A549 treated with GW870086 at 1 μM for 4 hours (cell line): Measurements from ENCODE around the gene OR2B3. TPM values are rescaled to one million over a fixed set of nuclear protein-coding genes. Genes with fewer than 3 reads are reported as not detected.

Experiments
- total RNA-seq: library from RNA; stranded (reverse); fragments of 200-300 nt; extraction: Qiagen RNA extraction; gene quantifications from 5 replicates; pipeline ENCODE4 v1.2.3, GENCODE V29; 2022; ENCODE audit warnings: low read depth

OR2B3 gene, protein sequence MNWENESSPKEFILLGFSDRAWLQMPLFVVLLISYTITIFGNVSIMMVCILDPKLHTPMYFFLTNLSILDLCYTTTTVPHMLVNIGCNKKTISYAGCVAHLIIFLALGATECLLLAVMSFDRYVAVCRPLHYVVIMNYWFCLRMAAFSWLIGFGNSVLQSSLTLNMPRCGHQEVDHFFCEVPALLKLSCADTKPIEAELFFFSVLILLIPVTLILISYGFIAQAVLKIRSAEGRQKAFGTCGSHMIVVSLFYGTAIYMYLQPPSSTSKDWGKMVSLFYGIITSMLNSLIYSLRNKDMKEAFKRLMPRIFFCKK
- not detected in 5 replicates for total RNA-seq

DNA sequence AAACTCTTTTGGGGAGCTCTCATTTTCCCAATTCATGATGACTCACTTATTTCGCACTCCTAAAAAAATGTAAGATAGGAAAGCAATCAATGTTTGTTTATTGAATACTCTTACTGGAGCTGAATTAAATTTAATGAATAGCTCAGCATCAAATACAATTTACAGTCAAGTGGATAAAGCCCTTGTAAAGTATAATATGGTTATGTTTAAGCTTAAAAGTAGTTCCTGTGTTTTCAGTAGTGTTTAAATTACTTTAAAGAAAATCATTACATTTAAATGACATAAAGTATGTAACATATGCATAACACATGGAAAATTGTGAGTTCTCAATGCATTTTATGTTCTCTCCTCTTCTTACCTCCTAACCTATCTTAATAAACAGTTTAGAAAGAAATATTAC is at the start of gene OR2B3:
OR2B3 (minus strand) TSS at position 101 of the 400 bp plus-strand sequence; CDS start at position 36, 65 bp downstream.

DNA sequence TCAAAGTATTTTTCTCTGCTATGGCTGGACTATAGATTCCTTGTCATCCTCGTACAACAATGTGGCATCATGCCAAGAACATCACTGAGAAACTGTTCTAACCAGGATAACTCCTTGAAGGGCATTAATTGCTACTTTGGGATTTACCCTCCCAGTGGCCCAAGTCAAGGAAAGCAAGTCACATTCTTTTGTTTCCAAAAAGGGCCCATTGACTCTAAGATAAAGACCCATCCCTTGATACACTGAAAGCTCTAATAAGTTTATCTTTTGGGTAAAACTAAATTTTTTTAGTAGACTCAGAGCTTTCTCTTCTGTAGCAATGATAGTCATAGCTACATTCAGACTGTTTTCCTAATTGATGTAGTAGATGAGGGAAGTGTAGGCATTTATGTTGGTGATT is 20.6 kb upstream of the OR2B3 start, which contains the start of gene OR2J3:
OR2J3 (plus strand) TSS at position 301 of the 400 bp plus-strand sequence. CDS start 3,833 bp downstream, outside the sequence.

DNA sequence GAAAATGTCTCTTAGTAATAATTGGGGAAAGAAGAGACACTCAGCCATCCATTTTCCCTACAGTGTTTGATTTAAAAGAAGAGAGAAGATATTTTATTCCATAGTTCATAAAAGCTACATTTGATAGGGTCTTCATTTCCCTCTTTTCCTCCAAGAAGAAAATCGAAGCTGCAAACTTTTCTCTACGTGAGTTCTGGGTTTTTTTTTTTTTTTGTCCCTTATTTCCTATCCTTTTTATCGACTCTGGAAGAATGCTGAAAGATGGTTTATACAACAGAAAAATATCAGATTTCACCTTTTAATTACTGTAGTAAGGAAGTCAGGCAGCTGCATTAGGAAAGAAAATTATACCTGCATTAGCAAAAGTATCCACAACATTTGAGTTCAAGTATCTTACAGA is 12.1 kb upstream of the OR2B3 start, which contains the start of gene OR2J1:
OR2J1 (plus strand) TSS at position 301 of the 400 bp plus-strand sequence. CDS start 1,453 bp downstream, outside the sequence.

DNA sequence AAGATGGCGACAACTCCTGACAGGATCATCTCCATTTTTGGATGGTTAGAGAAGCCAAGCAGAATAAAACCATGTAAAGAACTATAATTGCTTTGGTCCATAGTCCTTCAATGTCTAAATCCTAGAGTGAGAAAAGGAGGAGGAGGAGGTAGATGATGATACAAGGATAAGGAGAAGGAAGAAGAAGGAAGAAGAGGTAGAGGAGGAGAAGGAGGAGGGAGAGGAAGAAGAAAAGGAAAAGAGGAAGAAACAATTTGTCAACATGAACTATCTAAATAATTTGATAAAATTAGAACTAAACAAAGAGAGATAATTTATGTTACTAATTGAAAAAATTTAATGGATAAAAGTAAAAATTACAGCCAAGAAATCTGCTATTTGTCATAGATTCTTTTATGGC is 42.0 kb downstream of the OR2B3 start, which contains the start of gene OR2W1:
OR2W1 (minus strand) TSS at position 101 of the 400 bp plus-strand sequence; CDS start at position 101, 0 bp downstream.

Other genes with a start within 250 kb of the OR2B3 start
- 38.2 to 48.9 TPM (median 46.3 TPM) in 5 replicates for gene TRIM27, start 163.3 kb downstream of the OR2B3 start, total RNA-seq
- 0.09 to 0.27 TPM (median 0.16 TPM) in 5 replicates for gene ZNF311, start 82.0 kb downstream of the OR2B3 start, total RNA-seq
- not detected in 5 replicates for gene OR2W1, start 42.1 kb downstream of the OR2B3 start, total RNA-seq
- not detected in 5 replicates for gene OR2J1, start 12.2 kb upstream of the OR2B3 start, total RNA-seq
- not detected in 5 replicates for gene OR2J3, start 20.7 kb upstream of the OR2B3 start, total RNA-seq
- not detected in 5 replicates for gene OR2J2, start 83.6 kb upstream of the OR2B3 start, total RNA-seq
- not detected in 5 replicates for gene OR14J1, start 214.4 kb upstream of the OR2B3 start, total RNA-seq